ENCODE results near the gene PLEKHM1. TPM values are rescaled to one million over a fixed set of nuclear protein-coding genes. Genes with fewer than 3 reads are reported as not detected.

Gene PLEKHM1
- total RNA-seq, 4 donors from 2014 or later: 44.0 to 68.9 (median 53.2) TPM

- no peak for DNase-seq (ENCODE audit: low spot score)
- no peak for TF ChIP-seq CTCF (IDR thresholded peaks at IDR 0.05)
- ATAC-seq (ENCODE audit: low FRiP score): no peak
Observed at GRCh38 chr17:45408611-45409421, 81.7 kb downstream of the PLEKHM1 start.

GRCh38 chr17:45406107-45406506, 84.4 kb downstream of the PLEKHM1 start:
- ATAC-seq (ENCODE audit: low FRiP score) (no peak), DNase-seq (ENCODE audit: low spot score) (no peak)
- no peak for TF ChIP-seq CTCF (IDR thresholded peaks at IDR 0.05)

- no peak for TF ChIP-seq CTCF (IDR thresholded peaks at IDR 0.05)
- DNase-seq (ENCODE audit: low spot score): no peak
- ATAC-seq (ENCODE audit: low FRiP score): peak; percentile 59
Observed at GRCh38 chr17:45405250-45406086, 85.1 kb downstream of the PLEKHM1 start.

- TF ChIP-seq CTCF (IDR thresholded peaks at IDR 0.05): no peak
- no peak for DNase-seq (ENCODE audit: low spot score)
- no peak for ATAC-seq (ENCODE audit: low FRiP score)
Observed at GRCh38 chr17:45404870-45405249, 85.7 kb downstream of the PLEKHM1 start.

GRCh38 chr17:45403906-45404490, 86.5 kb downstream of the PLEKHM1 start:
- DNase-seq (ENCODE audit: low spot score) (no peak), ATAC-seq (ENCODE audit: low FRiP score) (no peak)
- TF ChIP-seq CTCF (IDR thresholded peaks at IDR 0.05): no peak

GRCh38 chr17:45402916-45403315, 87.6 kb downstream of the PLEKHM1 start:
- no peak for DNase-seq (ENCODE audit: low spot score)
- ATAC-seq (ENCODE audit: low FRiP score): no peak

More at GRCh38 chr17:45402916-45403315, 87.6 kb downstream of the PLEKHM1 start:
- no peak for TF ChIP-seq CTCF (IDR thresholded peaks at IDR 0.05)

Data from omental fat pad (tissue), 4 donors.